DOHH2 (cell line): ENCODE measurements around the gene USP48.

ENCODE experiments used
- H3F3A ChIP-seq: fragments of 200-600 bp; sonication (generic), shearing (Covaris generic); 2 replicates; pipeline ENCODE4 v1.6.0; 2016; ENCODE audit warnings: antibody characterized with exemption, mild to moderate bottlenecking; ENCODE audit not compliant: control insufficient read depth, insufficient read depth
- H3K27ac ChIP-seq: fragments of 200-600 bp; sonication (generic); 2 replicates; pipeline ENCODE4 v1.5.1; 2014; ENCODE audit warnings: low read depth, mild to moderate bottlenecking, low read length, moderate library complexity
- H3K27me3 ChIP-seq: fragments of 200-600 bp; sonication (generic); 2 replicates; pipeline ENCODE4 v1.6.1; 2014; ENCODE audit warnings: mild to moderate bottlenecking, low read length, mixed read lengths; ENCODE audit not compliant: control insufficient read depth
- H3K36me3 ChIP-seq: fragments of 200-600 bp; sonication (generic); 2 replicates; pipeline ENCODE4 v1.6.1; 2014; ENCODE audit warnings: mild to moderate bottlenecking, low read length, moderate library complexity, mixed read lengths; ENCODE audit not compliant: control insufficient read depth
- H3K4me1 ChIP-seq: fragments of 200-600 bp; sonication (generic); 2 replicates; pipeline ENCODE4 v1.6.1; 2014; ENCODE audit warnings: mild to moderate bottlenecking, low read length, mixed read lengths; ENCODE audit not compliant: control insufficient read depth
- H3K4me2 ChIP-seq: fragments of 200-600 bp; sonication (generic); 2 replicates; pipeline ENCODE4 v1.6.0; 2014; ENCODE audit warnings: mild to moderate bottlenecking, low read length, moderate library complexity
- H3K4me3 ChIP-seq: fragments of 200-600 bp; sonication (generic); 2 replicates; pipeline ENCODE4 v1.5.1; 2014; ENCODE audit warnings: mild to moderate bottlenecking, low read length, mixed read lengths
- H3K79me2 ChIP-seq: fragments of 200-600 bp; sonication (generic); 2 replicates; pipeline ENCODE4 v1.6.1; 2014; ENCODE audit warnings: mild to moderate bottlenecking, low read length, mixed read lengths; ENCODE audit not compliant: control insufficient read depth
- H3K9me2 ChIP-seq: fragments of 200-600 bp; sonication (generic); replicated peaks from 2 replicates; pipeline ENCODE4 v1.6.1; 2014; ENCODE audit warnings: mild to moderate bottlenecking, low read length, mixed read lengths; ENCODE audit not compliant: control insufficient read depth
- H3K9me3 ChIP-seq: fragments of 200-600 bp; sonication (generic); 2 replicates; pipeline ENCODE4 v1.6.1; 2014; ENCODE audit warnings: antibody characterized with exemption, low read length, mixed read lengths; ENCODE audit not compliant: control insufficient read depth, insufficient read depth
- H4K20me1 ChIP-seq: fragments of 200-600 bp; sonication (generic); 2 replicates; pipeline ENCODE4 v1.6.0; 2014; ENCODE audit warnings: low read depth, mild to moderate bottlenecking, antibody characterized with exemption, low read length, moderate library complexity; ENCODE audit not compliant: control insufficient read depth, insufficient read depth
- CTCF ChIP-seq: fragments of 200-600 bp; sonication (generic); IDR thresholded peaks from one replicate; pipeline ENCODE4 v1.5.1; 2014; ENCODE audit warnings: antibody characterized with exemption, mild to moderate bottlenecking, low read depth, low read length; ENCODE audit not compliant: poor library complexity, severe bottlenecking
- EZH2phosphoT487 ChIP-seq: fragments of 200-600 bp; sonication (generic); IDR thresholded peaks from 2 replicates; pipeline ENCODE4 v1.6.1; 2017; ENCODE audit warnings: borderline replicate concordance, mild to moderate bottlenecking, antibody characterized with exemption, low read length, moderate library complexity, mixed read lengths

The USP48 gene, protein sequence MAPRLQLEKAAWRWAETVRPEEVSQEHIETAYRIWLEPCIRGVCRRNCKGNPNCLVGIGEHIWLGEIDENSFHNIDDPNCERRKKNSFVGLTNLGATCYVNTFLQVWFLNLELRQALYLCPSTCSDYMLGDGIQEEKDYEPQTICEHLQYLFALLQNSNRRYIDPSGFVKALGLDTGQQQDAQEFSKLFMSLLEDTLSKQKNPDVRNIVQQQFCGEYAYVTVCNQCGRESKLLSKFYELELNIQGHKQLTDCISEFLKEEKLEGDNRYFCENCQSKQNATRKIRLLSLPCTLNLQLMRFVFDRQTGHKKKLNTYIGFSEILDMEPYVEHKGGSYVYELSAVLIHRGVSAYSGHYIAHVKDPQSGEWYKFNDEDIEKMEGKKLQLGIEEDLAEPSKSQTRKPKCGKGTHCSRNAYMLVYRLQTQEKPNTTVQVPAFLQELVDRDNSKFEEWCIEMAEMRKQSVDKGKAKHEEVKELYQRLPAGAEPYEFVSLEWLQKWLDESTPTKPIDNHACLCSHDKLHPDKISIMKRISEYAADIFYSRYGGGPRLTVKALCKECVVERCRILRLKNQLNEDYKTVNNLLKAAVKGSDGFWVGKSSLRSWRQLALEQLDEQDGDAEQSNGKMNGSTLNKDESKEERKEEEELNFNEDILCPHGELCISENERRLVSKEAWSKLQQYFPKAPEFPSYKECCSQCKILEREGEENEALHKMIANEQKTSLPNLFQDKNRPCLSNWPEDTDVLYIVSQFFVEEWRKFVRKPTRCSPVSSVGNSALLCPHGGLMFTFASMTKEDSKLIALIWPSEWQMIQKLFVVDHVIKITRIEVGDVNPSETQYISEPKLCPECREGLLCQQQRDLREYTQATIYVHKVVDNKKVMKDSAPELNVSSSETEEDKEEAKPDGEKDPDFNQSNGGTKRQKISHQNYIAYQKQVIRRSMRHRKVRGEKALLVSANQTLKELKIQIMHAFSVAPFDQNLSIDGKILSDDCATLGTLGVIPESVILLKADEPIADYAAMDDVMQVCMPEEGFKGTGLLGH

GRCh38 chr1:21782868-21783678, at the start of gene USP48:
Gene USP48 (minus strand): TSS chr1:21783149. CDS start chr1:21782957, 192 bp downstream.
- peak within 1 kb of the TSS; percentile 97 for H3K27ac ChIP-seq
- H3K4me3 ChIP-seq, result peak within 1 kb of the TSS; percentile 100
- peak within 1 kb of the TSS; percentile 98 for H3K4me2 ChIP-seq
- 0 out of 2 replicates have a peak, but pooled peaks cover 5% of the 10 kb centered on the region for H3F3A ChIP-seq
- peaks cover 48% of the 10 kb centered on the region for H3K79me2 ChIP-seq
- H3K9me3 ChIP-seq, result no peaks in the 10 kb centered on the region
- H3K4me1 ChIP-seq, result peaks cover 24% of the 10 kb centered on the region
- peaks cover 10% of the 10 kb centered on the region for H3K36me3 ChIP-seq
- no peaks in the 10 kb centered on the region for H3K9me2 ChIP-seq
- TF ChIP-seq CTCF (no peak), EZH2phosphoT487 (no peak)
- H3K27me3 ChIP-seq, result 0 out of 2 replicates have a peak, but pooled peaks cover 2% of the 10 kb centered on the region
- H4K20me1 ChIP-seq, result peaks cover 10% of the 10 kb centered on the region

DNA sequence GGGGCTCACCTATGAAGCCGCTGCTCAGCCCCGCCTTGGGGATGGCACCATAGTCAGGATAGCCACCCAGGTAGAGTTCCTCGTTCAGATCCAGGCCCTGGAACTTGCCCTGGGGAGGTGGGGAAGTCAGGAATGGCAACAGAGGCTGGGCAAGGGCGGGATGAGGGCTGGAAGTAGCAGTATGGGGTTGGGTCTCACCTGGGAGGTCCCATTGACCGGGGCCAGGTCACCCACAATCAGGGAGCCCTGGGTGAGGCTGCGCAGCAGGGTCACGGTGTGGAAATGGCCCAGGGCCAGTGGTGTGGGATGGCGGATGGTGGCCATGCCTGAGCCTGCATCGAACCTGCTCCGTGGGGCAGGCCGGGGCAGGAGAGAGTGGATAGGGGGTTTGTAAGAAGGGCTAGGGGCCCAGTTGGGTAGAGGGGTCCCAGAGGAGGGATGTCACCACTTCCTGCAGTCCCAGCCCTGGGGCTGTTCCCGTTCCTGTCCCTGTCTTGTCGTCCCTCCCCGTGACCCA, 48.6 kb upstream of the USP48 start:
- no peak overlapping the region for H3K4me3 ChIP-seq
- H3K27me3 ChIP-seq, result no peaks in the 10 kb centered on the region
- no peaks in the 10 kb centered on the region for H3K36me3 ChIP-seq
- H3K4me1 ChIP-seq, result no peaks in the 10 kb centered on the region
- H4K20me1 ChIP-seq, result no peaks in the 10 kb centered on the region
- no peaks in the 10 kb centered on the region for H3K9me3 ChIP-seq
- no peak overlapping the region for H3K4me2 ChIP-seq
- no peaks in the 10 kb centered on the region for H3K79me2 ChIP-seq
- H3K9me2 ChIP-seq, result no peaks in the 10 kb centered on the region
- H3F3A ChIP-seq, result no peaks in the 10 kb centered on the region
- no peak overlapping the region for H3K27ac ChIP-seq
- TF ChIP-seq CTCF (no peak), EZH2phosphoT487 (no peak)

GRCh38 chr1:21830792-21831453, 48.0 kb upstream of the USP48 start:
- TF ChIP-seq CTCF (no peak), EZH2phosphoT487 (no peak)
- H3K27me3 ChIP-seq, result no peaks in the 10 kb centered on the region
- no peaks in the 10 kb centered on the region for H3F3A ChIP-seq
- H3K36me3 ChIP-seq, result no peaks in the 10 kb centered on the region
- no peak overlapping the region for H3K27ac ChIP-seq
- no peaks in the 10 kb centered on the region for H3K9me2 ChIP-seq
- no peaks in the 10 kb centered on the region for H3K4me1 ChIP-seq
- H3K4me3 ChIP-seq, result no peak overlapping the region
- H3K4me2 ChIP-seq, result no peak overlapping the region
- H3K79me2 ChIP-seq, result no peaks in the 10 kb centered on the region
- H3K9me3 ChIP-seq, result no peaks in the 10 kb centered on the region
- H4K20me1 ChIP-seq, result no peaks in the 10 kb centered on the region
